NCI-H2227 (cell line): Measurements from ENCODE around the gene PXDC1.
"Not testable (repeated sequence)": the region's sequence is repeated elsewhere in the genome, so short reads cannot be mapped to it uniquely, and the experiment has no call there.

ENCODE experiments used
- DNase-seq: peaks from one replicate; lab custom pipeline; 2025; ENCODE audit not compliant: unreplicated experiment; lab: John Stamatoyannopoulos, UW

Gene PXDC1

GRCh38 chr6:3782876-3783832, 31.6 kb upstream of the PXDC1 start:
- DNase-seq: no peak

- DNase-seq: no peak
Observed at GRCh38 chr6:3781504-3781903, 30.0 kb upstream of the PXDC1 start.

- DNase-seq: no peak
Observed at GRCh38 chr6:3779574-3779849, 28.0 kb upstream of the PXDC1 start.

GRCh38 chr6:3778701-3779573, 27.4 kb upstream of the PXDC1 start:
- no peak for DNase-seq

- DNase-seq: peak; percentile 34
Observed at GRCh38 chr6:3777730-3778461, 26.4 kb upstream of the PXDC1 start.

GRCh38 chr6:3776881-3777507, 25.5 kb upstream of the PXDC1 start:
- DNase-seq: peak; percentile 7

GRCh38 chr6:3775847-3776246, 24.3 kb upstream of the PXDC1 start:
- DNase-seq: no peak

GRCh38 chr6:3775386-3775785, 23.9 kb upstream of the PXDC1 start:
- no peak for DNase-seq

- no peak for DNase-seq
Observed at GRCh38 chr6:3773678-3774298, 22.3 kb upstream of the PXDC1 start.

- not testable (repeated sequence) for DNase-seq
Observed at GRCh38 chr6:3772127-3772999, 20.9 kb upstream of the PXDC1 start.

GRCh38 chr6:3771407-3772011, 20.0 kb upstream of the PXDC1 start:
- no peak for DNase-seq

- DNase-seq: peak; percentile 13
Observed at GRCh38 chr6:3770023-3770720, 18.7 kb upstream of the PXDC1 start.

GRCh38 chr6:3769610-3770009, 18.1 kb upstream of the PXDC1 start:
- no peak for DNase-seq

GRCh38 chr6:3768502-3768901, 17.0 kb upstream of the PXDC1 start:
- no peak for DNase-seq

GRCh38 chr6:3767483-3767882, 16.0 kb upstream of the PXDC1 start:
- not testable (repeated sequence) for DNase-seq

- DNase-seq: no peak
Observed at GRCh38 chr6:3766214-3766613, 14.7 kb upstream of the PXDC1 start.

- DNase-seq: no peak
Observed at GRCh38 chr6:3765415-3765814, 13.9 kb upstream of the PXDC1 start.

GRCh38 chr6:3764516-3765335, 13.2 kb upstream of the PXDC1 start:
- DNase-seq: no peak
